Measurements from ENCODE around the gene TRIML1.

Gene TRIML1

DNA sequence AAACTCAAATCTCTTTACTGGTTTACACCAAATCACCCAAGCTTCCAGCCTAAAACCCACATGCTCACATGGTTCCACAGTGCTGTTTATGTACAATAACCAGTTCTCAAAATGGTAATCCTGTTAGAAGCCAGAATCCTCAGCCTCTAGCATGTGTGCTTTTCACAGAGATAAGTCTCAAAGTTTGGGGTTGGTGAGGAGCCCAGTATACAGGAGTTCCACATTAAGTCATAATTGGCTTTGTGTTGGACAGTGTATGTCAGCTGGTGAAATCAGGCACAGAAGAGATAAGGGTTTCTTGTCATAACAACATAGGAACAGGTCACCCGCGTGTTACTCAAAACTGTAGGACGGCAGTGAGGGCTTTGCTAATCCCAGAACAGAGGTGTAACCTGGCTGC lies at the start of gene TRIML1:
TSS of gene TRIML1 (plus strand) at position 301 of the 400 bp plus-strand sequence. CDS start 118 bp downstream, outside the sequence.
- DNase-seq: no peak

DNA sequence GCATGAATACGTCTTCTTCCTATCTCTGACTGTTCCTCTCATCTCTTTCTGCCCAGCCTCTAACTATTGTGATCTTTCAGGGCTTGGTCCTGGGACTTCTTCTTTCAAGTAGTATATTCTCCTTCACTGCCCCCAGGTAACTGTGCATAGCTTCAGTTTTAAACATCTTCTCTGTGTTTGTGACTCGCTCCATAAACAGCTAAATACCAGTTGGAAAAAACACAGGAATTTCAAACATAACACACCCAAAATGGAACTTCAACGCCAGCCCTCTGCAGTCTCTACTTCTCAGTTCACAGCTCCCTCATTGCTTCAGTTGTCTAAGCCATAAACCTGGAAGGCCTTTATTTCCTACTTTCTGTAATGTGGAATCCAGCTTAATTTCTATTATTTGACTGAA lies 46.4 kb upstream of the TRIML1 start:
- no peak for DNase-seq

DNA sequence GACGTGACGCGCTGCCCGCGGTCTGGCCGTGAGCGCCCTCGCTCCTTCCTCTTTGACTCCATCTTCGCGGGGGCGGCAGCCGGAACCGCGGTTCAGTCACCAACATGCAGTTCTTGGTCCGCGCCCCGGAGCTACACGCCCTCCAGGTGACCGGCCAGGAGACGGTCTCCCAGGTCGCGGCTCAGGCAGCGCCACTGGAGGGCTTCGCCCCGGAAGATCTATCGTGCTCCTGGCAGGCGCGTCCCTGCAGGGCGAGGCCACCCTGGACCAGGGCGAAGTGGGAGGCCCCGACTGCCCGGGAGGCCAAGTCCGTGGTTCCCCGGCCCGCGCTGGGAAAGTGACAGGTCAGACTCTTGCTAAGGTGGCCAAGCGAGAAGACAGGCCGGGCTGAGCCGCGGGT lies 32.8 kb upstream of the TRIML1 start:
- no peak for DNase-seq

- DNase-seq: no peak
These were observed 31.1 kb upstream of the TRIML1 start for GRCh38 chr4:188107931-188108843.

DNA sequence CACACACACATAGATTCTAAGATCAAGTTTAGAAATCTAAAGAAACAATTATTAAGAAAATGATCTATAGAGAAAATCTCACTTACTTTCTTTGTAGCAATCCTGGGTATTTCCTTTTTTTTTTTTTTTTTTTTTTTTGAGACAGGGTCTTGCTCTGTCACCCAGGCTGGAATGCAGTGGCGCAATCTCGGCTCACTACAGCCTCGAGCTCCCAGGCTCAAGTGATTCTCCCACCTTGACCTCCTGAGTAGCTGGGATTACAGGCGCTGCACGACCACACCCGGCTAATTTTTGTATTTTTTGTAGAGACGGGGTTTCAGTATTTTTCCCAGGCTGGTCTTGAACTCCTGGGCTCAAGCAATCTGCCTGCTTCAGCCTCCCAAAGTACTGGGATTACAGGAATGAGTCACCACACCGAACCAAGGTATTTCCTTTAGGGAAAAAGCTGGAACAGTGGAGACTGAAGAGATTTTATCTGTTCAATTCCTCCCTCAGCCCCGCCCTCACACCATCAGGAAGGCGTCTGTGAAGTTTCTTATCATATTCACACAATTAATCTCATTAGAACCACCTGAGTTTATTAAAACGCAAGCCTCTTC lies 30.0 kb upstream of the TRIML1 start, which contains the start of gene TRIML2:
TSS of gene TRIML2 (minus strand) at position 447 of the 599 bp plus-strand sequence. CDS start 4,235 bp downstream, outside the sequence.
- DNase-seq: no peak

DNA sequence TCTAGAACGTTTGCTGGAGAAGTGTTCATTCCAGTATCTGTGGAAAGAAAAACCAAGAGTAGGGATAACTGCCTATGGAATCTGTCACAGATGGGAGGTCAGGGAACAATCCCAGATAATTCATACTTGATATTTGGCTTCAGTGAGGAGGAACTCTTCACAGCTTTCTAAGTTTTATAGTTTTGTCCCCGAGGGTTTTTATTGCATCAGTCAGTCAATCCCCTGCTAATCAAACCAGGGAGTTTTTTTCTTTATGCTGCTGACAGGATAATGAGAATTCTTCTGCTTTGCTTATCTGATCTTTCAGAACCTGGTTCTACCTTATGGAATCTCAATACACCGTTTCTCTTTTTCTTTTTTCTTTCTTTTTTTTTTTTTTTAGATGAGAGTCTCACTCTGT lies 29.2 kb upstream of the TRIML1 start:
- DNase-seq: no peak

- no peak for DNase-seq
These were observed 28.3 kb upstream of the TRIML1 start for GRCh38 chr4:188110741-188111471.

- no peak for DNase-seq
These were observed 27.3 kb upstream of the TRIML1 start for GRCh38 chr4:188111955-188112354.

- DNase-seq: no peak
These were observed 26.1 kb upstream of the TRIML1 start for GRCh38 chr4:188113156-188113555.

DNA sequence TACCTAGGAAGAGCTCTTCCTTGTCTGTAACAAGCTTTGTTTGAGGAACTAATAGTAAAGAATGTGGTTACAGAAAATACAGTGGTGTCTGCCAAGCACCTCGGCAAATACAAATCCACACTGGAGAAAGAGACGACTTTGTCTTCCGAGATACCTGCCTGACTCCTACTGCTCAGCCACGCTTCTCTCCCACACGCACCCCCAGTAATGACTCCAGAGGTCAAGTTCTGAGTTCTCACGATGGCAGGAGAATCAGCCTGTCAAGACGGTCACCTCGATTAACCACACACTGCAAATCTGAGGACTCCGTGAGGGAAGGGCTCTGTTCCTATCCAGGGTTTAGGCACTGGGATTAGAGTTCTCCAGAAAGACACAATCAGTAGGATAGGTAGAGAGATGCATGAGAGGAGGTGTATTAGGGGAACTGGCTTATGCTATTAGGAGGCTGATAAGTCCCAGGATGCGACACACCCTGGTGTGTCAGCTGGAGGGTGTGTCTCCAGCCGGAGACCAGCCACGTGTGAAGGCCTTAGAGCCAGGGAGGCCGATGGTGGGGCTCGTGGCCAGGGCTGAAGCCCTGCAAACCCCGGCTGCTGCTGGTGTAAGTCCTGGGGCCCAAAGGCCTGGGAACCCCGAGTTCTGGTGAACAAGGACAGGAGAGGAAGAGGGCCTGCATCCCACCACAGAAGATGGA lies 21.5 kb upstream of the TRIML1 start:
- no peak for DNase-seq

GRCh38 chr4:188121530-188121929 lies 17.7 kb upstream of the TRIML1 start:
- no peak for DNase-seq

- DNase-seq: no peak
These were observed 11.9 kb upstream of the TRIML1 start for GRCh38 chr4:188127214-188127874.

DNA sequence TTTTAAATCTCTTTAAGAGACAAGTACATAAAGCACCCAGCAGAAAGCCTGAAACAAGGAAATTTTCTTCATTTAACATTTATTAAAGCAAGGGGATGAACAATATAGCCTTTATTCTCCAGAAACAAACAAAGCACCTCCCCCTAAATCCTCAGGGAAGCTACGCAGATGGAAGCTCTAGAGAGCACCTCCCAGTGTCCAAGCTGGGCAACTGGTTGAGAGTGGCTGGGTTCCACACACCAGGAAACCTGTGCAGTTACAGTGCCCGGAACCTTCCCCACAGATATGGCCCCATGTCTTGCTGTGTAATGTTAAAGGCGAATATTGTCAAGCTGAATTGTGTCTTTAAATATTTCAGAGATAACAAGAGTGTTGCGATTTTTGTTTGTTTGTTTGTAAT lies 8.9 kb upstream of the TRIML1 start:
- no peak for DNase-seq

GRCh38 chr4:188132232-188132631 lies 7.0 kb upstream of the TRIML1 start:
- DNase-seq: no peak

DNA sequence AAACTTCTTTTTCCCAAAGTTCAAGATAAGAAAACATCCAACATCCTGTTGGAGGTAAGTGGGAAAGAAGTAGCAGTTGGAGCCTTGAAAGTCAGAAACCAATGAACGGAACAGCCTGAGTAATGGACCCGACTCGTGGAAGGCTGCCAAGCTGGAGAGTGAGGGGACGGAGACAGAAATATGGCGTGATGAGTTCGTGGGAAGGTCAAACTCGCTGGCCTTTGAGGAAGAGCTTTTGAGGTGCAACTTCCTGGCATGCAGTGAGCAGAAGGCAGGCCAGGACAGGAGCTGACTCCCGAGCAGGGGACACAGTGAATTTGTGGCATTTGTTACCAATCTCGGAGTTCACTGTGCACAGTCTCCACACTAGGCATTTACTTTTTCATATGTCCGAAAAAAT lies 1.0 kb upstream of the TRIML1 start:
- DNase-seq: no peak

- no peak for DNase-seq
These were observed 430 bp downstream of the TRIML1 start for GRCh38 chr4:188139671-188140070.

- DNase-seq: no peak
These were observed 4.5 kb downstream of the TRIML1 start for GRCh38 chr4:188143731-188144130.

DNA sequence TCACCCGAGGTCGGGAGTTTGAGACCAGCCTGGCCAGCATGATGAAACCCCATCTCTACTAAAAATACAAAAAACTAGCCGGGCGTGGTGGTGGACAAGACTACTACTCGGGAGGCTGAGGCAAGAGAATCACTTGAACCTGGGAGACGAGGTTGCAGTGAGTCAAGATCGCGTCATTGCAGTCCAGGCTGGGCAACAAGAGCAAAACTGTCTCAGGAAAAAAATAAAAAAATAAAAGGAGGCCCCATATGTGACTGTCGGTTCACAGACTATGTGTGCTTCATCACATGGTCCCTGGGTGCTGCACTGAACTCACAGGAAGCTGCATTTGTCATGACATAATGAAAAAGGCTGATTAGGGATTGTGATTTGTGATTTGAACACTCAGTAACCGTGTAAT lies 6.4 kb downstream of the TRIML1 start:
- no peak for DNase-seq

DNA sequence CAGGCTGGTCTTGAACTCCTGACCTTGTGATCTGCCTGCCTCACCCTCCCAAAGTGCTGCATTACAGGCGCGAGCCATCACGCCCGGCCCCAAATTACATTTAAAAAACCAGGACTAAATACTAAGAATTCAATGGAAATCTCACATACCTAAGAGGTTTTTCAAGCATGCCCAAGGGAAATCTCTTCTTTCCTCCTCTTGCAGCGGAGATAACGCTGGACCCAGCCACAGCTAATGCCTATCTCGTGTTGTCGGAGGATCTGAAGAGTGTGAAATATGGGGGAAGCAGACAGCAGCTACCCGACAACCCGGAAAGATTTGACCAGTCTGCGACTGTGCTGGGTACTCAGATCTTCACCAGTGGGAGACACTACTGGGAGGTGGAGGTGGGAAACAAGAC lies 7.4 kb downstream of the TRIML1 start:
- no peak for DNase-seq

DNA sequence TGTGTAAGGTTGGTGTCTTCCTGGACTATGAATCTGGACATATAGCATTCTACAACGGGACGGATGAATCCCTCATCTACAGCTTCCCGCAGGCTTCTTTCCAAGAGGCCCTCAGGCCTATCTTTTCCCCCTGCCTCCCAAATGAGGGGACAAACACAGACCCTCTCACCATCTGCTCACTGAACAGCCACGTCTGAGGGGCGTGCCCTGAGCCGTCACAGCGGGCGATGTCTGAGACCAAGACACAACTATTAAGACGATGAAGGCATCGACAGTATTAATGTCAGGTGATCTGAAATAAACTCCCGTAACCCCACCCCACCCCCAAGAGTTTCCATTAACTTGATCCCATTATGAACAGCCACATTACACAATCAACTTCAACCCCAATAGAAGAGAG lies 7.9 kb downstream of the TRIML1 start:
- DNase-seq: no peak

GRCh38 chr4:188147776-188148175 lies 8.5 kb downstream of the TRIML1 start:
- DNase-seq: no peak

DNA sequence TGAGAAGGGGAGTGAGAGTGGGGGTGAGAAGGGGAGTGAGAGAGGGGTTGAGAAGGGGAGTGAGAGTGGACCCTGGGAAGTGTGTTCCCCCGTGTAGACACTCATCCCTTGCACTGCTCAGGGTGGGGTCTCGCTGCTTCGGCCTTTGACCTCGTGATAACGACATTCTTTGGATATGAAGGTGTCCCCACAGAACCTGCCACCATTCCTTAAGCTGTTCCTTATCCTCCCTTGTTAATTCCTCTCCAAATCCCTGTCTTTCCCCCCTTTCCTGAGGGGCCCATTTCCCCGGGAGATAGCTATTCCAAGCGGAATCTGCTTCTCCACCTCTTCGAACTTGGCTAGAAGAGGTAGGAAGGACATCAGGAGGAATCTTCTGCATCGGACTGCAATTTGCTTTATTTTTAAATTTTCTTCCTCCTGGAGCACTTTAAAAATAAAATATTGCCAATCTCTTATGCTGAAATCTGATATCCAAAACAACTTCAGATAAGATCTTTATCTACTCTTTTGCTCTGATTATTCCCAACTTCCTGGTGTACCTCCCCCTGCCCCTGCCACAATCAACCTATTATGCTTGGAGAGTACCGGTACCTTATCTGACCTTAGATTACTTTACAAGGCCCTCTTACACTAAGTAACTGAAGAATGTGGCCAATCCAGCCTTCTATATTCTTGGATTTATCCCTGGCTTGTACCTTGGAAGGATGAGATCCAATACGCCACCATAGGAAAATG lies 15.6 kb downstream of the TRIML1 start:
- no peak for DNase-seq
